Osteoblast (primary cell): ENCODE measurements around the gene ENTR1. TPM values are rescaled to one million over a fixed set of nuclear protein-coding genes. Genes with fewer than 3 reads are reported as not detected.

ENCODE experiments used
- DNase-seq: peaks from one replicate; pipeline ENCODE4 v3.0.0; 2011; ENCODE audit warnings: low spot score, mixed read lengths; ENCODE audit not compliant: insufficient read length; ENCODE audit errors: missing footprints
- H2AFZ ChIP-seq: 2 replicates; pipeline ENCODE4 v1.6.0; 2011; ENCODE audit warnings: mild to moderate bottlenecking, low read length
- H3K27ac ChIP-seq: 2 replicates; pipeline ENCODE4 v1.5.1; 2011; ENCODE audit warnings: mild to moderate bottlenecking, low read depth, low read length, moderate library complexity
- H3K27me3 ChIP-seq: 2 replicates; pipeline ENCODE4 v1.6.0; 2012; ENCODE audit warnings: mild to moderate bottlenecking, control low read depth, inconsistent platforms, low read length, moderate library complexity; ENCODE audit not compliant: insufficient read depth
- H3K36me3 ChIP-seq: 2 replicates; pipeline ENCODE4 v1.5.1; 2011; ENCODE audit warnings: mild to moderate bottlenecking, low read length, control low read depth, moderate library complexity; ENCODE audit not compliant: insufficient read depth
- H3K4me1 ChIP-seq: 2 replicates; pipeline ENCODE4 v1.5.1; 2011; ENCODE audit warnings: mild to moderate bottlenecking, low read length, control low read depth, moderate library complexity; ENCODE audit not compliant: insufficient read depth
- H3K4me2 ChIP-seq: 2 replicates; pipeline ENCODE4 v1.6.0; 2011; ENCODE audit warnings: mild to moderate bottlenecking, low read length; ENCODE audit not compliant: insufficient read depth
- H3K4me3 ChIP-seq: fragments of 200-600 bp; sonication (generic); 3 replicates; pipeline ENCODE4 v1.5.1; 2012; ENCODE audit warnings: mild to moderate bottlenecking, low read length, inconsistent platforms; ENCODE audit not compliant: insufficient read depth
- H3K79me2 ChIP-seq: 2 replicates; pipeline ENCODE4 v1.6.0; 2012; ENCODE audit warnings: mild to moderate bottlenecking, low read length, control low read depth, inconsistent platforms; ENCODE audit not compliant: insufficient read depth
- H3K9me3 ChIP-seq: 2 replicates; pipeline ENCODE4 v1.5.1; 2011; ENCODE audit warnings: low read depth, low read length, control low read depth
- H4K20me1 ChIP-seq: 2 replicates; pipeline ENCODE4 v1.6.0; 2012; ENCODE audit warnings: mild to moderate bottlenecking, low read length, control low read depth; ENCODE audit not compliant: insufficient read depth
- total RNA-seq: library from RNA; depleted of rRNA; stranded (reverse); fragments of >200 nt; gene quantifications from 2 replicates; pipeline ENCODE4 v1.2.3, GENCODE V29; 2012
- TF ChIP-seq, protein P1 (sequence below): IDR thresholded peaks from 2 replicates; pipeline ENCODE4 v1.5.1; 2011; ENCODE audit warnings: mild to moderate bottlenecking, low read depth, low read length, moderate library complexity; ENCODE audit errors: extremely low read depth

ENTR1 gene
- total RNA-seq, 1 donor, result 40.2 TPM

DNA sequence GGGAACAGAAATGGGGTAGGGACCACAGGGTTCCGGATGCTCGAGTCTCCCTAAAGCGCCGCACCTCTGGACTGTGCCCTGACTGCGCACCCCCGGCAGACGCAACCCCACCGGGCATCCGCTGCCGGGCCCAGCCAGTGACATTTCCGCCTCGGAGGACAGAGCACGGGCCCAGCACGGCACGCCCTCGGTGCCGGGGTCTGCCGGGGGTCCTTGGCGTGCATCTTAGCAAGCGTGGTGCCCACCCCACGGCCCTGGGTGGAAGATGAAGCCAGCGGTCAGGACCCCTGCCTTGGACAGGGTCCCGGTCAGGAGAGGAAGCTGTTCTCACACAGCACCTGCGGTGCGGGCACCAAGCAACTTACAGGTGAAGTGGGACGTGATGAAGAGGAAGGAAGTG, 22.2 kb upstream of the ENTR1 start:
- DNase-seq, result no peak
- Histone ChIP-seq H3K4me1 (peaks cover 6% of the 10 kb centered on the region), H3K9me3 (no peaks in the 10 kb centered on the region), H3K4me3 (no peak overlapping the region), H3K36me3 (peaks cover 14% of the 10 kb centered on the region), H4K20me1 (peaks cover 29% of the 10 kb centered on the region), H3K27ac (no peak overlapping the region), H3K27me3 (no peaks in the 10 kb centered on the region), H3K4me2 (no peak overlapping the region), H2AFZ (no peak overlapping the region), H3K79me2 (peaks cover 39% of the 10 kb centered on the region)
- TF ChIP-seq, protein P1, sequence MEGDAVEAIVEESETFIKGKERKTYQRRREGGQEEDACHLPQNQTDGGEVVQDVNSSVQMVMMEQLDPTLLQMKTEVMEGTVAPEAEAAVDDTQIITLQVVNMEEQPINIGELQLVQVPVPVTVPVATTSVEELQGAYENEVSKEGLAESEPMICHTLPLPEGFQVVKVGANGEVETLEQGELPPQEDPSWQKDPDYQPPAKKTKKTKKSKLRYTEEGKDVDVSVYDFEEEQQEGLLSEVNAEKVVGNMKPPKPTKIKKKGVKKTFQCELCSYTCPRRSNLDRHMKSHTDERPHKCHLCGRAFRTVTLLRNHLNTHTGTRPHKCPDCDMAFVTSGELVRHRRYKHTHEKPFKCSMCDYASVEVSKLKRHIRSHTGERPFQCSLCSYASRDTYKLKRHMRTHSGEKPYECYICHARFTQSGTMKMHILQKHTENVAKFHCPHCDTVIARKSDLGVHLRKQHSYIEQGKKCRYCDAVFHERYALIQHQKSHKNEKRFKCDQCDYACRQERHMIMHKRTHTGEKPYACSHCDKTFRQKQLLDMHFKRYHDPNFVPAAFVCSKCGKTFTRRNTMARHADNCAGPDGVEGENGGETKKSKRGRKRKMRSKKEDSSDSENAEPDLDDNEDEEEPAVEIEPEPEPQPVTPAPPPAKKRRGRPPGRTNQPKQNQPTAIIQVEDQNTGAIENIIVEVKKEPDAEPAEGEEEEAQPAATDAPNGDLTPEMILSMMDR, result no peak

DNA sequence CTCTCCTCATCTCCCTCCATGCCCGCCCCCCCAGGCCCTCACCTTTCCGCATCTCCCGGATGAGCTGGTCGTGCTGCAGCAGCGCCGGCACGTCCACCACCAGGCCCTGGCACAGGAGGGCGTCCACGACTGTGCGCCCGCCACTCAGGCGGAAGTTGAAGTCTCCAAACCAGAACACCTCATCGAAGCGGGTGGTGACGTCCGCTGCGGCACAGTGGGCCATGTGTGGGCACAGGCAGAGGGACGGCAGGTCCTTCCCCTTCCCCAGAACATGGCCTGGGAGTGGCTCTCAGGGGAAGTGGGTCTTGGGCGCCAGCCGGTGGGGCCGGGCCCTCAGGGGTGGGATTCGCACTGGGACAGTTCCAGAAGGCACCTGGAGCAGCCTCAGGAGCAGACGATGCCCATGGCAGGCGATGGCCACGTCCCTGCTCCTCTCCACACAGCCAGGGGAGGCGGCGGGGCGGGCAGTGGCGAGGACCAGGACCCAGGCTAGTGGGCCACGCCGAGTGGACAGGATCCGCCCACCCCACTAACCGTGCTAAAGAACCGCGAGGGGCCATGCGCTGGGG, 21.5 kb upstream of the ENTR1 start:
- Histone ChIP-seq H3K36me3 (peaks cover 14% of the 10 kb centered on the region), H3K27me3 (no peaks in the 10 kb centered on the region), H2AFZ (no peak overlapping the region)

DNA sequence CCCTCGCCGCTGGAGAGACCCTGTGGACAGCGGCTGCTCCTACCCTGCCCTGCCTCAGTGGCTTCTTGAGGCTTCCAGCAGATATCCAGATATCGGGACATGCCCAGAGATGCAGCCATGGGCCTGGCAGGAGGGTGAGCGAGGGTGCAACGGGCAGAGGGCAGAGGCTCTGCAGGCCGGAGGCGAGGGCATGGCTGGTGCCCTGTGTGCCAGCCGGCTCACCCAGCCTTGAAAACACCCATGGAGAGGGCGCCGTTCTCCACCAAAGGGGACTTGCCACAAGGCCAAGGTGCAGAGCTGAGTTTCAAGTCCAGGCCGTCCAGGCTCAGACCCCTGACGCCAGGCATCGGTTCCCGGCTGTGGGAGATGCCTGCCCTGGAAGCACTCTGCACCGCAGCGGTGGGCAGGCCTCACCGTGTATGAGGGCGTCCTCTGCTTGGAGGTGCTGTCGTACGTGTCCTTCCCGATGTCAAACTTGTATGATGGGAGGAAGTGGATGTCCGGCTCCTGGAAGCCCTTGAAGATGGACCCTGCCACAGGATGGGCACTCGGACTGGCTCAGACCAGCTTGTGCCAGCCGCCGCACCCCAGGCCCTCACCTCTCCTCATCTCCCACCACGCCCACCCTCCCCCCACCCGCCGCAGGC, 20.3 kb upstream of the ENTR1 start:
- Histone ChIP-seq H3K4me3 (no peak overlapping the region), H3K27ac (no peak overlapping the region), H3K36me3 (peaks cover 14% of the 10 kb centered on the region), H3K27me3 (no peaks in the 10 kb centered on the region), H4K20me1 (peaks cover 12% of the 10 kb centered on the region), H2AFZ (no peak overlapping the region), H3K4me2 (no peak overlapping the region), H3K4me1 (no peaks in the 10 kb centered on the region), H3K9me3 (no peaks in the 10 kb centered on the region), H3K79me2 (peaks cover 20% of the 10 kb centered on the region)
- no peak for DNase-seq
- TF ChIP-seq, protein P1, result no peak

More for the DNA sequence above, 21.5 kb upstream of the ENTR1 start:
- H3K27ac ChIP-seq, result no peak overlapping the region
- peaks cover 22% of the 10 kb centered on the region for H4K20me1 ChIP-seq
- no peaks in the 10 kb centered on the region for H3K4me1 ChIP-seq
- TF ChIP-seq, protein P1, result no peak
- H3K79me2 ChIP-seq, result peaks cover 32% of the 10 kb centered on the region
- no peaks in the 10 kb centered on the region for H3K9me3 ChIP-seq
- DNase-seq, result no peak
- H3K4me3 ChIP-seq, result no peak overlapping the region
- H3K4me2 ChIP-seq, result no peak overlapping the region

DNA sequence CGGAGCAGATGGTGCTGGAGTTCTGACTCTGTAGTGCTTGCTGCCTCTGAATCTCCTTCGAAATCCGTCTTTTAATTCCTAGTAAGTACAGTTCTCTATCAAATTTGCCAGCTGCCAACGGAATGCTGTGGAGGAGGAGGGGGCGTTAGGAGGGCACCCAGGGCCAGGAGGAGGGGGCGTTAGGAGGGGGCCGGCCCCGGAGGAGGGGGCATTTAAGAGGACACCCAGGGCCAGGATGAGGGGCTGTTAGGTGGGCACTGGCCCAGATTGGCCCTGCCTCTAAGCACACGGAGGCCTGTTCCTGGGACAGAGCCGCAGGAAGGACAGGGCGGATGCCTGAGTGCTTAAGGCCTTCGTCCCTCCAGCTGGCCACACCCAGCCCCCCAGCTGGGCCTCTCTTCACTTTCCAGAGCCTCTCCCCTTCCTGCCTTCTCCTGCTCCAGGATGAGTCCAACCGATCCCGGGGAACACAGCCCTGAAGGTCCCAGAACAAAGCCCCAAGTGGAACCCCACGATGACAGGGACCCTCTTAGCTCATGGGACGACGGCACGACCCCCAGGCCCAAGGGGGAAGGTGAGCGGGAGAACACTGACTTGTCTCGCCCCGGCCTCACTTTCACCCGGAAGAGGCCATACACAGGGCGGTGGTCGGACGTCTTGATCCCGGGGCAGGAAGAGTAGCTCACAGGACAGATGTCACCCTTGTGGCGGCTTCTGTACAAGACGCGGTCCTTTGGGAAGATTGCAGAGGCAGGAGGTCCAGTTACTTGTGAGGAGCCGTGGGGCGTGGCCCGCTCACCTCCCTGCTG, 19.5 kb upstream of the ENTR1 start:
- Histone ChIP-seq H3K27me3 (no peaks in the 10 kb centered on the region), H3K9me3 (no peaks in the 10 kb centered on the region), H3K79me2 (peaks cover 12% of the 10 kb centered on the region), H3K4me2 (no peak overlapping the region), H3K27ac (no peak overlapping the region), H3K4me1 (no peaks in the 10 kb centered on the region), H2AFZ (no peak overlapping the region), H3K4me3 (no peak overlapping the region), H4K20me1 (peaks cover 5% of the 10 kb centered on the region), H3K36me3 (peaks cover 14% of the 10 kb centered on the region)
- DNase-seq, result no peak
- TF ChIP-seq, protein P1, result no peak
